Ovary (tissue), 9 donors: ENCODE measurements around the gene CTR9. TPM values are rescaled to one million over a fixed set of nuclear protein-coding genes. Genes with fewer than 3 reads are reported as not detected.
"Not testable (repeated sequence)": the region's sequence is repeated elsewhere in the genome, so short reads cannot be mapped to it uniquely, and the experiment has no call there.

Experiments
- DNase-seq, 5 donors: peaks; one replicate each; pipeline ENCODE4 v3.0.0-alpha.2; 2019 to 2020
- H3K27ac ChIP-seq, 2 donors: fragments of 200-600 bp; one replicate each; pipeline versions ENCODE4 v1.5.1 to v1.8.0; 2019 to 2022
- H3K27me3 ChIP-seq: fragments of 200-600 bp; one replicate; pipeline ENCODE4 v1.8.0; 2022
- H3K36me3 ChIP-seq: fragments of 200-600 bp; sonication (generic); one replicate; pipeline ENCODE4 v1.5.1; 2019
- H3K4me1 ChIP-seq: one replicate; pipeline ENCODE4 v1.8.1; 2013; ENCODE audit warnings: mild to moderate bottlenecking, moderate library complexity; ENCODE audit not compliant: insufficient read depth
- H3K4me3 ChIP-seq: fragments of 200-600 bp; sonication (generic); one replicate; pipeline ENCODE4 v1.5.1; 2017
- H3K9me3 ChIP-seq, 2 donors: fragments of 200-600 bp in 1 of 2; sonication (generic) in 1 of 2; one replicate each; pipeline versions ENCODE4 v1.5.1 to v1.8.1; 2013 to 2019; ENCODE audit warnings: mild to moderate bottlenecking in 1 of 2, moderate library complexity in 1 of 2
- EP300 ChIP-seq: sonication (generic); formaldehyde crosslinking; IDR thresholded peaks from one replicate; pipeline ENCODE4 v1.6.1; 2017; ENCODE audit warnings: antibody characterized with exemption
- POLR2A ChIP-seq: fragments of 450-650 bp; IDR thresholded peaks from one replicate; pipeline ENCODE4 v1.6.1; 2017; ENCODE audit warnings: antibody characterized with exemption, mild to moderate bottlenecking, moderate library complexity
- WGBS, 3 donors: extraction: QIAGEN DNeasy Blood & Tissue Kit in 1 of 3; methylation state at CpG; one replicate each; pipeline versions ENCODE4 v1.1.5 to v1.1.7; 2013 to 2017; 5-methylcytosine and 5-hydroxymethylcytosine counted together
- intact Hi-C, 4 donors: fragments of 100-400 bp; cut with DNase I; formaldehyde crosslinking; loops; one replicate each; pipeline versions ENCODE4 v1.11.0 to v1.15.1; 2022 to 2023
- polyA plus RNA-seq, 2 donors: library from polyadenylated mRNA; stranded (reverse); fragments of 200-250 nt in 1 of 2; fragments of 350-450 nt in 1 of 2; fragmentation: Illumina TruSeq in 1 of 2; extraction: RNeasy Lipid Tissue Mini Kit (QIAGEN cat#74804) in 1 of 2; gene quantifications; one replicate each; pipeline ENCODE4 v1.2.3, GENCODE V29; 2013 to 2014
- total RNA-seq, 7 donors: library from RNA; depleted of rRNA in 2 of 7; stranded (reverse); fragments of >200 nt in 2 of 7; fragmentation: NEBNext Ultra II Directional in 3 of 7; extraction: Animal tissue kit (Norgen Biotek cat#: 25700) in 3 of 7; gene quantifications; one replicate each; pipeline versions ENCODE4 v1.1.0 to v1.2.4, GENCODE V29; 2016 to 2023
- TF ChIP-seq, protein P1 (sequence below), 3 donors: fragments of 450-650 bp in 2 of 3; fragments of 200-600 bp in 1 of 3; IDR thresholded peaks; one replicate each; pipeline versions ENCODE4 v1.5.1 to v1.8.0; 2016 to 2022; ENCODE audit warnings: antibody characterized with exemption in 3 of 3, mild to moderate bottlenecking in 1 of 3
- donor health status: DM: no; HTN: no; CAD: no; lungs with moderate emphysema.
- donor health status: DM: no; HTN: no; CAD: no.
- donor health status: Bipolar disorder and iron deficiency.
- donor health status: DM: yes; HTN: yes; CAD: no.
- donor health status: DM: no; HTN: no; CAD: no.
- donor health status: DM: yes; HTN: yes; CAD: no.

The CTR9 gene
- total and polyA plus RNA-seq, 9 donors: 18.0 to 40.6 (median 32.1) TPM

DNA sequence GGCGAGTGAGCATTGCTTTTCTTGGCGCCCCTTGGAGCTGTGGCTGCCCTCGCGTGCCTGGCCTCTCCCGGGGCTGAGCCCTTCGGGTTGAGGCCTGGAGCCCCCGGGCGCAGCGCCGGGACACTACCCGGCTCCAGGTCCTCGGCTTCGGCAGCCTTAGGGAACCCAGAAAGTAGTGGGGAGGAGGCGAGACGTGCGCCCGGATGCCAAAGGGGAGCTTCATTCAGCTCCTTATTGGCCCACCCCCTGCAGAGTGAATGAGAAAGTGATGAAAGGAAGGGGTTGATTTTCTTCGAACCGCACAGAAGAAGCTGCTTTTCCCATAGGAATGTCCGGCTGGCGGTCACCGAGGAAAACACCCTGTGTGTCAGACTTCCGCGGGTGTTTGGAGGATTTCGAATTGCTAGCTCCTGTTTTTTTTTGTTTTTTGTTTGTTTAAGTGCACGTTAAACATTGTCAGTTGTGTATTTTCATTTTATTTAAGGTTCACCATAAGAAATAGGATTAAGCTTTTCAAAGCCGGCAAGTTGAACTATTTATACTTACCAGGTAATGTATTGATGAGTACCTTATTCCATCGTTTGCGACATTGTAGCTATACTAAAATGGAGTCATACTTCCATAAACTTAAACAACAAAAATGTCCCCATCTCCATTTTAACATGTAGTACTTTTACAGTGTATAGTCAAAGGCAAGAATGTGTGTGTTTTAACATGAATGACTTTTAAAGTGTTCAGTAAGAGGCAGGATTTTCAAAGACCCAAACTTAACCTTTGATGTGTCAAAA, 58.5 kb downstream of the CTR9 start:
- no peaks in the 10 kb centered on the region for H3K36me3 ChIP-seq
- H3K27me3 ChIP-seq: no peaks in the 10 kb centered on the region
- peaks cover 5% of the 10 kb centered on the region for H3K4me1 ChIP-seq
- WGBS, 3 donors: 1 to 3% (median 2%) methylated on average over 28 to 29 of the region's 29 CpGs
- no peaks in the 10 kb centered on the region for H3K9me3 ChIP-seq
- peak overlapping the region; percentile 47 for H3K4me3 ChIP-seq
- TF ChIP-seq EP300: no peak
- TF ChIP-seq, protein P1, sequence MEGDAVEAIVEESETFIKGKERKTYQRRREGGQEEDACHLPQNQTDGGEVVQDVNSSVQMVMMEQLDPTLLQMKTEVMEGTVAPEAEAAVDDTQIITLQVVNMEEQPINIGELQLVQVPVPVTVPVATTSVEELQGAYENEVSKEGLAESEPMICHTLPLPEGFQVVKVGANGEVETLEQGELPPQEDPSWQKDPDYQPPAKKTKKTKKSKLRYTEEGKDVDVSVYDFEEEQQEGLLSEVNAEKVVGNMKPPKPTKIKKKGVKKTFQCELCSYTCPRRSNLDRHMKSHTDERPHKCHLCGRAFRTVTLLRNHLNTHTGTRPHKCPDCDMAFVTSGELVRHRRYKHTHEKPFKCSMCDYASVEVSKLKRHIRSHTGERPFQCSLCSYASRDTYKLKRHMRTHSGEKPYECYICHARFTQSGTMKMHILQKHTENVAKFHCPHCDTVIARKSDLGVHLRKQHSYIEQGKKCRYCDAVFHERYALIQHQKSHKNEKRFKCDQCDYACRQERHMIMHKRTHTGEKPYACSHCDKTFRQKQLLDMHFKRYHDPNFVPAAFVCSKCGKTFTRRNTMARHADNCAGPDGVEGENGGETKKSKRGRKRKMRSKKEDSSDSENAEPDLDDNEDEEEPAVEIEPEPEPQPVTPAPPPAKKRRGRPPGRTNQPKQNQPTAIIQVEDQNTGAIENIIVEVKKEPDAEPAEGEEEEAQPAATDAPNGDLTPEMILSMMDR (IDR thresholded peaks at IDR 0.05): no peak
- no peak for TF ChIP-seq POLR2A
- DNase-seq: no peak
- peak overlapping the region; percentile 94 to 96 for H3K27ac ChIP-seq
- intact Hi-C loops: loop anchor here (2.0 to 10.0 kb wide), 5 partner anchors 38 to 123 kb away; partner anchors contain the start of gene ZBED5 (in 3 of the 4)

DNA sequence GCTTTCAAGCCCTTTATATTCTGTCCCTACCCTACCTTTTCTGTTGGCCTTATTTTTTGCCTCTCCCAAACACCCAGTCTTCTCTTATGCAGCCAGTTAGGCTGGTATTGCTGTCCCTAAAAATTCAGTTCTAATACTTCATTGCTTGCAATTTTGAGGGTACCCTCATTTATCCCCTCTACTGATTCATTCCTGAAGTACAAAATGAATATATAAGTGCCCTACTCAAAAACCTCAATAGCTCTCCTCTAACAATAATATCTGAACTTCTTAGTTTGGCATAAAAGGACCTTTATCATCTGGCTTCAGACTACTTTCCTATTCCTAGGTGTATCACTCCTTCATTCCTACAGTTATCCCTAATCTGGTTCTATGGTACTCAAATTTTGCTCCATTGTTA, 62.9 kb downstream of the CTR9 start:
- H3K27me3 ChIP-seq: no peaks in the 10 kb centered on the region
- no peaks in the 10 kb centered on the region for H3K4me1 ChIP-seq
- no peak overlapping the region for H3K27ac ChIP-seq
- intact Hi-C loops: no loop called here
- TF ChIP-seq, protein P1 (IDR thresholded peaks at IDR 0.05): no peak
- TF ChIP-seq EP300: no peak
- no peak for TF ChIP-seq POLR2A
- H3K9me3 ChIP-seq: no peaks in the 10 kb centered on the region
- no peak for DNase-seq
- H3K4me3 ChIP-seq: no peak overlapping the region
- no peaks in the 10 kb centered on the region for H3K36me3 ChIP-seq

DNA sequence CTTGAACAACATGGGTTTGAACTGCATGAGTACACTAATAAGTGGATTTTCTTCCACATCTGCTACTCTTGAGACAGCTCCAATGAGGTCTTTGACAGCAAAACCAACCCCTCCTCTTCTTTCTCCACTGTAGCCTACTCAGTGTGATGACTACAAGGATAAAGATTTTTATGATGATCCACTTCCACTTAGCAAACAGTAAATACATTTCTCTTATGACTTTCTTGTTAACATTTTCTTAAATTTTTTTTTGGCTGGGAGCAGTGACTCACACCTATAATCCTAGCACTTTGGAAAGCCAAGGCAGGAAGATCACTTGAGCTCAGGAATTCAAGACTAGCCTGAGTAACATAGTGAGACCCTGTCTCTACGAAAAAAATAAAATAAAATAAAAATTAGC, 67.5 kb downstream of the CTR9 start:
- TF ChIP-seq EP300 (no peak), POLR2A (no peak)
- TF ChIP-seq, protein P1 (IDR thresholded peaks at IDR 0.05): no peak
- Histone ChIP-seq H3K4me1 (no peaks in the 10 kb centered on the region), H3K4me3 (no peak overlapping the region), H3K27ac (no peak overlapping the region), H3K27me3 (no peaks in the 10 kb centered on the region), H3K36me3 (no peaks in the 10 kb centered on the region), H3K9me3 (no peaks in the 10 kb centered on the region)
- 75 to 93% (median 86%) methylated on average over 1 of the region's 1 CpG for WGBS, 3 donors
- intact Hi-C loops: no loop called here
- DNase-seq: no peak

DNA sequence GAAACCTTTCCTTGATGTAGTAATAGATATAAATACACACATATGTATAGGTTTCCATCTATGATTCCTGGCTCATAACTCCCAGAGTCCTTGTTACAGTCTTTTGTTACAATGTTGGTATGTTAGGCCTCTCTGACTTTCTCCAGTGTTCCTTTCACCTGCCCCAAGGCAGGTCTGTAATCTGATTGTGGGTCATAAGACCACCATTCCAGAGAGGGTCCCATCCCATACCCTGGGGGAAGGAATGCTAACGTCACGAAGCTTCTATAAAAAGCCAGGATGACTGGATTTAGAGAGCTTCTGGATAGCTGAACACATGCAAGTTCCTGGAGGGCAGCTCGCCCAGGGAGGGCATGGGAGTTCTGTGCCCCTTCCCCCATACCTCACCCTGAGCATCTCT, 71.4 kb downstream of the CTR9 start:
- H3K9me3 ChIP-seq, DNase-seq, intact Hi-C loops, H3K36me3 ChIP-seq, H3K4me3 ChIP-seq, H3K27ac ChIP-seq, H3K27me3 ChIP-seq, H3K4me1 ChIP-seq: not testable (repeated sequence)
- 92 to 93% (median 92%) methylated on average over 3 of the region's 3 CpGs for WGBS, 3 donors

DNA sequence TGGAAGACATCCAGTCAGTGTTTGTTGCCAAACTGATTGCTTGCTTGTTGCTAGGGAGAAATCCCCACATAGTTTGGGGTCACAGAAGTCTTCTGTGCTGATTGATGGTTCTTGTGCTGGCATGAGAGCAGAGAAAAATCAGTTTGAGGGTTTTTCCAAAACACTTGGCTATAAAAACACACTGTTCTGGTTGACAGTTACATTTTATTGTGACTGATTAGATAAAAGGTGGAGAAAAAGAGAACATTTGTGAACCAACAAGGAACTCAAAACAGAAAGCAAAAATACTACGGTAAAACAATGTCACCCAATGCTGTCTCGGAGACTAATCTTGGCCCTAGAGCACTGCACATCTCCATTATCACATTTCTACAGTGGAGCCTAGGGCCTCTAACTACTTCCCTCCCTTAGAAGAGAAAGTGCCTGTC, 72.1 kb downstream of the CTR9 start:
- intact Hi-C loops: no loop called here
- Histone ChIP-seq H3K4me3 (no peak overlapping the region), H3K27ac (no peak overlapping the region), H3K4me1 (no peaks in the 10 kb centered on the region), H3K36me3 (no peaks in the 10 kb centered on the region), H3K27me3 (no peaks in the 10 kb centered on the region), H3K9me3 (no peaks in the 10 kb centered on the region)
- TF ChIP-seq POLR2A (no peak), EP300 (no peak)
- TF ChIP-seq, protein P1 (IDR thresholded peaks at IDR 0.05): no peak
- 18 to 42% (median 35%) methylated on average over 2 of the region's 2 CpGs for WGBS, 3 donors
- DNase-seq: no peak
